Tracheal epithelial cell (primary cell): Measurements from ENCODE around the gene ALDH16A1. TPM values are rescaled to one million over a fixed set of nuclear protein-coding genes. Genes with fewer than 3 reads are reported as not detected.

Source experiments
- total RNA-seq: library from RNA; depleted of rRNA; stranded (reverse); fragments of >200 nt; gene quantifications from 2 replicates; pipeline ENCODE4 v1.2.1, GENCODE V29; 2014

Gene ALDH16A1
- 23.7 and 48.0 TPM in 2 replicates for total RNA-seq

GRCh38 chr19:49453013-49453756, at the start of gene ALDH16A1:
Gene ALDH16A1, plus strand, starts transcription at chr19:49453225. Its CDS starts 107 bp downstream, at chr19:49453332.

GRCh38 chr19:49423071-49423984, 29.7 kb upstream of the ALDH16A1 start, which contains the start of gene PTH2:
Gene PTH2, minus strand, starts transcription at chr19:49423441. Its CDS starts 102 bp downstream, at chr19:49423339.

GRCh38 chr19:49425178-49425577, 27.8 kb upstream of the ALDH16A1 start, which contains the start of gene GFY:
Gene GFY, plus strand, starts transcription at chr19:49425388. Its CDS starts 1,043 bp downstream, at chr19:49426431.

GRCh38 chr19:49441210-49441959, 11.6 kb upstream of the ALDH16A1 start, which contains the start of gene SLC17A7:
Gene SLC17A7, minus strand, starts transcription at chr19:49441527. Its CDS starts 148 bp downstream, at chr19:49441379.

GRCh38 chr19:49451430-49452181, 1.4 kb upstream of the ALDH16A1 start, which contains the start of gene PIH1D1:
Gene PIH1D1, minus strand, starts transcription at chr19:49451814. Its CDS starts 240 bp downstream, at chr19:49451574.

GRCh38 chr19:49473868-49474541, 21.0 kb downstream of the ALDH16A1 start, which contains the start of gene FLT3LG:
Gene FLT3LG, plus strand, starts transcription at chr19:49474215. Its CDS starts 425 bp downstream, at chr19:49474640.

GRCh38 chr19:49487277-49488045, 34.4 kb downstream of the ALDH16A1 start, which contains the start of gene RPL13A:
Gene RPL13A, plus strand, starts transcription at chr19:49487608. Its CDS starts 22 bp downstream, at chr19:49487630.

Other genes starting within 250 kb of the ALDH16A1 start
- under 0.01 TPM in 1 of 2 replicates, not detected in the other for gene SLC6A16, start 128.0 kb upstream of the ALDH16A1 start, total RNA-seq
- gene CD37, start 117.8 kb upstream of the ALDH16A1 start, total RNA-seq: 0.21 TPM in 1 of 2 replicates, not detected in the other
- gene TEAD2, start 90.8 kb upstream of the ALDH16A1 start, total RNA-seq: 13.6 and 35.2 TPM in 2 replicates
- under 0.01 TPM in 1 of 2 replicates, not detected in the other for gene DKKL1, start 89.3 kb upstream of the ALDH16A1 start, total RNA-seq
- gene KASH5, start 65.0 kb upstream of the ALDH16A1 start, total RNA-seq: not detected in 2 replicates
- gene PTH2, start 29.8 kb upstream of the ALDH16A1 start, total RNA-seq: not detected in 2 replicates
- gene GFY, start 27.8 kb upstream of the ALDH16A1 start, total RNA-seq: not detected in 2 replicates
- gene SLC17A7, start 11.7 kb upstream of the ALDH16A1 start, total RNA-seq: not detected in 2 replicates
- gene PIH1D1, start 1.4 kb upstream of the ALDH16A1 start, total RNA-seq: 98.9 and 148 TPM in 2 replicates
- gene FLT3LG, start 21.0 kb downstream of the ALDH16A1 start, total RNA-seq: not detected in 2 replicates
- gene RPL13A, start 34.4 kb downstream of the ALDH16A1 start, total RNA-seq: 6,353 and 8,609 TPM in 2 replicates
- gene RPS11, start 43.2 kb downstream of the ALDH16A1 start, total RNA-seq: 5,302 and 8,401 TPM in 2 replicates
- 25.8 and 32.6 TPM in 2 replicates for gene FCGRT, start 59.4 kb downstream of the ALDH16A1 start, total RNA-seq
- gene RCN3, start 74.8 kb downstream of the ALDH16A1 start, total RNA-seq: 1.7 and 1.9 TPM in 2 replicates
- gene NOSIP, start 127.3 kb downstream of the ALDH16A1 start, total RNA-seq: 63.5 and 88.0 TPM in 2 replicates
- gene PRRG2, start 128.1 kb downstream of the ALDH16A1 start, total RNA-seq: 6.0 and 7.2 TPM in 2 replicates
- 0.96 and 2.1 TPM in 2 replicates for gene PRR12, start 138.0 kb downstream of the ALDH16A1 start, total RNA-seq
- 22.8 and 34.9 TPM in 2 replicates for gene RRAS, start 186.9 kb downstream of the ALDH16A1 start, total RNA-seq
- 14.2 and 16.4 TPM in 2 replicates for gene SCAF1, start 189.0 kb downstream of the ALDH16A1 start, total RNA-seq
- 98.1 and 111 TPM in 2 replicates for gene IRF3, start 212.6 kb downstream of the ALDH16A1 start, total RNA-seq
- 2.4 and 3.8 TPM in 2 replicates for gene BCL2L12, start 212.7 kb downstream of the ALDH16A1 start, total RNA-seq
- 264 and 577 TPM in 2 replicates for gene PRMT1, start 224.0 kb downstream of the ALDH16A1 start, total RNA-seq
- 0.64 and 0.72 TPM in 2 replicates for gene ADM5, start 236.4 kb downstream of the ALDH16A1 start, total RNA-seq
- gene CPT1C, start 237.9 kb downstream of the ALDH16A1 start, total RNA-seq: 1.4 and 1.9 TPM in 2 replicates